ENCODE measurements around the gene GOLGA3. TPM values are rescaled to one million over a fixed set of nuclear protein-coding genes. Genes with fewer than 3 reads are reported as not detected.

The GOLGA3 gene
- total RNA-seq, 2 experiments from 2014 or later, result 36.7 to 38.5 TPM

DNA sequence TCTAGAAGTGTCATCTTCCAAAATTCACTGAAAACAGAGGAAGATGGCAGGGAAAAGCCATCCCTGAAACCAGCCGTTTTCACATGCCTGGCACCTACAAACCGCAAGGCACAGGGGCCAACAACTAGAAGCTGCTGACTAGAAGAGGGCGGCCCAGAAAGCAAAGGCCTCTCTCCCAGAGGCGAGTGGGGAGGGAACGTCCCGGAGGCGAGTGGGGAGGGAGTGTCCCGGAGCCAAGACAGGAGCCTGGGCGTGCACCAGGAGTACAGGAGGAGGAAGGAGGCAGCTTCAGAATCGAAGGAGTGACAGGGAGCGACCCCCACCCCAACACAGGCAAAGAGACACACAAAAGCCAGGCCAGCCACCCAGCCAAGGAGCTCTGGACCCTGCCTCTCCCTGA lies 88.0 kb downstream of the GOLGA3 start:
- H3K4me1 Mint-ChIP-seq, result peaks cover 6% of the 10 kb centered on the region
- ChIA-PET POLR2A (no interaction called here), CTCF (interaction anchor here (0.6 to 1.2 kb wide), 2 partner anchors 10 to 36 kb away, joined by 3 read pairs; no protein-coding TSS in a partner anchor)
- peaks cover 84% of the 10 kb centered on the region for H3K36me3 Mint-ChIP-seq (ENCODE audit: low read depth)
- H3K27me3 Mint-ChIP-seq, result no peaks in the 10 kb centered on the region
- no peak overlapping the region for H3K4me3 Mint-ChIP-seq
- intact Hi-C loops (cut with DNase I, micrococcal nuclease), result no loop called here
- H3K27ac Mint-ChIP-seq, result no peak overlapping the region
- no peak for DNase-seq
- no peaks in the 10 kb centered on the region for H3K9me3 Mint-ChIP-seq (ENCODE audit: low read depth)
- no peak for ATAC-seq

DNA sequence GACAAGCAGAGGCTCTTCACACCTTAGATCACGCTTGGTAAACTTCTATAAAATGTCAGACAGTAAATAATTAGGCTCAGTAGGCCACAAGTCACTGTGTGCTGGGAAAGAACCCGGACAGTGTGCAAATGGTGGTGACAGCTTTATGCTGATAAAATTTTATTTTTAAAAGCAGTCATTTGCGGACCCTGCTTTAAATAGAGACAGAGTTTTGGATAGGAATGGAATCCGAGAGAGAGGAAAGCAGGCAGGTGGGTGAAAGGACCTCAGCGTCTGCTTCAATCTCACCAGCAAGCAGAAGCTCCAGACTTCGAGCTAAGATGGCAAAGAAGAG lies 88.4 kb downstream of the GOLGA3 start:
- POLR2A ChIA-PET, result no interaction called here
- Mint-ChIP-seq H3K27ac (no peak overlapping the region), H3K4me3 (no peak overlapping the region), H3K36me3 (ENCODE audit: low read depth) (peaks cover 84% of the 10 kb centered on the region), H3K4me1 (peaks cover 6% of the 10 kb centered on the region), H3K27me3 (no peaks in the 10 kb centered on the region), H3K9me3 (ENCODE audit: low read depth) (no peaks in the 10 kb centered on the region)
- CTCF ChIA-PET, result interaction anchor here (0.6 to 1.2 kb wide), 2 partner anchors 10 to 36 kb away, joined by 3 read pairs; no protein-coding TSS in a partner anchor
- no peak for ATAC-seq
- intact Hi-C loops (cut with DNase I, micrococcal nuclease), result no loop called here
- no peak for DNase-seq

DNA sequence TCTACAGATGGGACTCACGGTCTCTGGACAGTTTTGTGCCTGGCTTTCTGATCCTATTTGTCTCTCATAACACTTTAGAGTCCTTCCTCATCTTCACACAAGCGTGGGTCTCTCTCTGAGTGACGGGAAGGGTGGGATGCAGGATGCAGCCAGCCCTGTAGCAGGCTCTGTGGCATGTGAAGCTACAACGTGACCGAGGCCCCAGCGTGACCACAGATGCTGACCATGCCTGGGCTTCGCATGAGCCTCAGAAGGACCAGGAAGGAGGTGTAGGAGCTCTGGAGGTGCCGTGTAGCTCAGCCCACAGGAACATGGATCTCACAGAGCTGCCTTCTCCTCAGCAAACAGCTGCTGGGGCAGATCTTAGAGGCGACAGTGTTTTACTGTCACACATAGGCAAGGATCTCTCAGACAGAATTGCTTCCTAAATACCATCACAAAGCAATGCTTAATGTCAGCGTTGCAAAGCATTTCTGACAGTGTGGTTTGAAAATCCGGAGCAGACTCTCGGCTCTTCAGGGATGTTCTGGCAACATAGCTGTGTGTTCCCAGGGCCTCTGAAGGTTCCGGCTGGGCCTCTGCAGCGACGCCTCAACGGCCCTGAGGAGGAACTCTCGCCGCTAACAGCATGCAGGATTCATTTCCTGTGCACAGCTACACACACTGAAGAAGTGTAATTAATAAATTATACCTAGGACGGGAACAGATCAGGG lies 88.9 kb downstream of the GOLGA3 start:
- DNase-seq, result no peak
- H3K4me1 Mint-ChIP-seq, result peaks cover 6% of the 10 kb centered on the region
- POLR2A ChIA-PET, result interaction anchor here (0.6 kb wide), 1 partner anchor 14 kb away, joined by 4 read pairs; no protein-coding TSS in a partner anchor

DNA sequence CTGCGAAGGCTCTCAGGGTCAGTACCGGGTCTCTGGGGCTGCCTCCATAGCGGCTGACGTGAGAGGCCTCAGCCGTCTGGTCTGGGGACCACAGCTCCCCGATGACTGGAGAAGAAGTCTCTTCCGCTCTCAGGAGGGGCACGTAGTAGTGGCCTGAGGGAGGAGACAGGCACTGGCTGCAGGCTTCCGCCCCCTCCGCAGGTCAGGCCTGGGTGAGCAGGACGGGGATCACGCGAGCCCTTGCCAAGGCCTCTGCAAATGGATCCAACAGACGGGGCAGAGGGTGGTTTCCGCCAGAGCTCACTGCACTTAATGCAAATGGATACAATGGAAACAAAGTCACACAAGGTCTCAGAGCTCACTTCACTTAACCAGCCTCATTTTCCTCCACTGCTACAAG lies 91.8 kb downstream of the GOLGA3 start:
- no peaks in the 10 kb centered on the region for H3K27me3 Mint-ChIP-seq
- no peaks in the 10 kb centered on the region for H3K9me3 Mint-ChIP-seq (ENCODE audit: low read depth)
- H3K27ac Mint-ChIP-seq, result no peak overlapping the region
- ChIA-PET POLR2A (no interaction called here), CTCF (interaction anchor here (1.0 kb wide), 1 partner anchor 14 kb away, joined by 4 read pairs; no protein-coding TSS in a partner anchor)
- DNase-seq (no peak), ATAC-seq (no peak)
- no peaks in the 10 kb centered on the region for H3K4me1 Mint-ChIP-seq
- H3K36me3 Mint-ChIP-seq (ENCODE audit: low read depth), result peaks cover 83% of the 10 kb centered on the region
- H3K4me3 Mint-ChIP-seq, result no peak overlapping the region
- intact Hi-C loops (cut with DNase I, micrococcal nuclease), result no loop called here

More for the DNA sequence above, 88.9 kb downstream of the GOLGA3 start:
- Mint-ChIP-seq H3K27me3 (no peaks in the 10 kb centered on the region), H3K9me3 (ENCODE audit: low read depth) (no peaks in the 10 kb centered on the region), H3K36me3 (ENCODE audit: low read depth) (peaks cover 81% of the 10 kb centered on the region), H3K27ac (no peak overlapping the region), H3K4me3 (no peak overlapping the region)
- no peak for ATAC-seq
- CTCF ChIA-PET, result interaction anchor here (0.6 kb wide), 1 partner anchor 35 kb away, joined by 3 read pairs; no protein-coding TSS in a partner anchor
- intact Hi-C loops (cut with DNase I, micrococcal nuclease), result no loop called here

DNA sequence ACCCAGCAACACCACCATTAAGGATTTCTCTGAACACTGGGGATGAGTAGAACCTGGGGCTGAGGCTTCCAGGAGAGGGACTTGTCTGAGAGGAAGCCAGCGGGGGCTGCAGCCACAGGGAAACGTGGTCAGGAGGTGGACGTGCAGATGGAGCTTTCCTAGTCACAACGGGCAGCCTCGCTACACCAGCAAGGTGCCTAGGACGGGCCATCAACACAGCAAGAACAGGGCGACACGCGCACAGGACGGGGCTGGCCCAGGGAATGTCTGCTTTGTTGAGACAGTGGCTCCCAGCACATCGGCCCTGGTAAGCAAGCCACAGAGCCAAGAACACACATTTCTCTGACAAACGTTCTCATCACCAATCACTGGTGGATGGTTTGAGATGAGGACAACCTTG lies 92.3 kb downstream of the GOLGA3 start:
- H3K27me3 Mint-ChIP-seq, result no peaks in the 10 kb centered on the region
- peaks cover 83% of the 10 kb centered on the region for H3K36me3 Mint-ChIP-seq (ENCODE audit: low read depth)
- no peak for ATAC-seq
- no peaks in the 10 kb centered on the region for H3K9me3 Mint-ChIP-seq (ENCODE audit: low read depth)
- POLR2A ChIA-PET, result no interaction called here
- no peak overlapping the region for H3K27ac Mint-ChIP-seq
- CTCF ChIA-PET, result interaction anchor here (1.0 kb wide), 1 partner anchor 14 kb away, joined by 4 read pairs; no protein-coding TSS in a partner anchor
- no peak for DNase-seq
- no peak overlapping the region for H3K4me3 Mint-ChIP-seq
- intact Hi-C loops (cut with DNase I, micrococcal nuclease), result no loop called here
- no peaks in the 10 kb centered on the region for H3K4me1 Mint-ChIP-seq

DNA sequence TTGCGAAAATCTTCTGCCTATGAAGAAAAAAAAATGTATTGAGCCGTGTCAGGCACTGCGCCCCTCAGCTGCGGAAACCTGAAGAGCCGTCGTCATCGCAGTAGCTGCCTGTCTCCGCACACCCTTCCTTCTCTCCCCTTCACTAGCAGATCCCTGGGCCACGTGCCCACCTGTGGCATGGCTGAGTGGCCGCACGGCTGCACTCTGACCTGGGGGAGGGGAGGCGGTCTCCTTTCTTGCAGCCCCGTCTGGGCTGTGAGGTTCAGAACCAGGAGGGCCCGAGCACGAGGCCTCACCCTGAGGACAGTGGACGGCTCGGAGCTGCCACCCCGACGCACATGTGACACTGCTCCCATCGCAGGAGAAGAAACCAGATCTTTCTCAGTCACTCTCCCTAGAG lies 93.2 kb downstream of the GOLGA3 start:
- Mint-ChIP-seq H3K27me3 (no peaks in the 10 kb centered on the region), H3K4me1 (no peaks in the 10 kb centered on the region), H3K27ac (no peak overlapping the region), H3K36me3 (ENCODE audit: low read depth) (peaks cover 82% of the 10 kb centered on the region), H3K9me3 (ENCODE audit: low read depth) (no peaks in the 10 kb centered on the region), H3K4me3 (no peak overlapping the region)
- ChIA-PET POLR2A (interaction anchor here (0.5 kb wide), 1 partner anchor 15 kb away, joined by 5 read pairs; no protein-coding TSS in a partner anchor), CTCF (no interaction called here)
- intact Hi-C loops (cut with DNase I, micrococcal nuclease), result no loop called here
- DNase-seq (no peak), ATAC-seq (no peak)

DNA sequence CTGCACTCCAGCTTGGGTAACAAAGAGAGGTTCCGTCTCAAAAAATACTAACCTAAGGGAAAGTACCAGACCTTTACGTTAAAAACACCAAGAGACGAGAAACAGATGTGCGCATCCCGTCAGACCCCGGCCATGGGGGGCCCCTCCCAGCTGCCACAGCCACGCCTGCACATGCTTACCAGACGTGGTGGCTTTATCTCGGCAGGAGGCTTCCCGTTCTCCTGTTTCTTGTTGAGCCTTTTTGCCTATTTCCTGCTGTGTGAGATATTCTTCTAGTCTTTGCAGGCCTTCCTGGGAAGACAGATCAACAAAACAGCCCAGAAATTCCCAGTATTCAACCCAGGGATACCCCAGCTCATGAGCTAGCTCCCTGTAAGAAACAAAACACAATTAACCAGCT lies 94.5 kb downstream of the GOLGA3 start:
- Mint-ChIP-seq H3K9me3 (ENCODE audit: low read depth) (no peaks in the 10 kb centered on the region), H3K27me3 (no peaks in the 10 kb centered on the region), H3K4me3 (no peak overlapping the region), H3K27ac (no peak overlapping the region), H3K4me1 (no peaks in the 10 kb centered on the region), H3K36me3 (ENCODE audit: low read depth) (peaks cover 80% of the 10 kb centered on the region)
- intact Hi-C loops (cut with DNase I, micrococcal nuclease), result no loop called here
- DNase-seq (no peak), ATAC-seq (no peak)
- CTCF ChIA-PET, result interaction anchor here (0.7 kb wide), 1 partner anchor 53 kb away, joined by 3 read pairs; no protein-coding TSS in a partner anchor
- POLR2A ChIA-PET, result no interaction called here

DNA sequence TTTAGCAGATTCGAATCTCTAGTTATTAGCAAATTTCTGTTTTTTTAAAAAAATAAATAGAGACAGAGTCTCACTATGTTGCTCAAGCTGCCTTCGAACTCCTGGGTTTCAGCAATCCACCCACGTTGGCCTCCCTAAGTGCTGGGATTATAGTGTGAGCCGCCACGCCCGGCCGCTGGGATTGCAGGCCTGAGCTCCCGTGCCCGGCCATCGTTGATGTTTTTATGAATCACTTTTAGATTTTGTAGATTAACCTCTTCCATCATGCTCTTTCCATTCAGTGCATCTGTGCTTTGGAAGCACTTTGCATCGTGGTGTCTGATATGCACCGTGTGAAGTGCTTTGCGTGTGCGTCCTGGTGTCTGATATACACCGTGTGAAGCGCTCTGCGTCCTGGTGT lies 97.1 kb downstream of the GOLGA3 start:
- intact Hi-C loops (cut with DNase I, micrococcal nuclease), result no loop called here
- no peaks in the 10 kb centered on the region for H3K27me3 Mint-ChIP-seq
- no peak overlapping the region for H3K27ac Mint-ChIP-seq
- H3K4me3 Mint-ChIP-seq, result no peak overlapping the region
- no peak for DNase-seq
- POLR2A ChIA-PET, result no interaction called here
- CTCF ChIA-PET, result no interaction called here
- no peaks in the 10 kb centered on the region for H3K9me3 Mint-ChIP-seq (ENCODE audit: low read depth)
- no peaks in the 10 kb centered on the region for H3K4me1 Mint-ChIP-seq
- peaks cover 85% of the 10 kb centered on the region for H3K36me3 Mint-ChIP-seq (ENCODE audit: low read depth)
- ATAC-seq, result no peak

DNA sequence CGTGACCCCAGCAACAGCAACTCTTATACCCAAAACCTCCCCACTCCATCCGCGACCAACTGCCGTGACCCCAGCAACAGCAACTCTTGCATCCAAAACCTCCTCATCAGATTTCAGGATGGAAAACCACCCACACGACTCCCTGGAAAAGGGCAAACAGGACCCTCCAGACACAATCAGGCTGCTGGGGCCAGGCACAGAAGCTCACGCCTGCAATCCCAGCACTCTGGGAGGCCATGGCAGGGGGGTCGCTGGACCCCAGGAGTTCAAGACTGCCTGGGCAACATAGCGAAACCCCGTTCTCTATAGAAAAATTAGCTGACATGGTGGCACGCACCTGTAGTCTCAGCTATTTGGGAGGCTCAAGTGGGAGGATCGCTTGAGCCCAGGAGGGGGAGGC lies 98.3 kb downstream of the GOLGA3 start:
- Mint-ChIP-seq H3K4me3 (no peak overlapping the region), H3K36me3 (ENCODE audit: low read depth) (peaks cover 86% of the 10 kb centered on the region), H3K27me3 (no peaks in the 10 kb centered on the region), H3K9me3 (ENCODE audit: low read depth) (no peaks in the 10 kb centered on the region), H3K27ac (no peak overlapping the region), H3K4me1 (no peaks in the 10 kb centered on the region)
- DNase-seq, result no peak
- intact Hi-C loops (cut with DNase I, micrococcal nuclease), result no loop called here
- ChIA-PET CTCF (interaction anchor here (0.9 kb wide), 1 partner anchor 11 kb away, joined by 3 read pairs; no protein-coding TSS in a partner anchor), POLR2A (no interaction called here)
- ATAC-seq, result no peak

DNA sequence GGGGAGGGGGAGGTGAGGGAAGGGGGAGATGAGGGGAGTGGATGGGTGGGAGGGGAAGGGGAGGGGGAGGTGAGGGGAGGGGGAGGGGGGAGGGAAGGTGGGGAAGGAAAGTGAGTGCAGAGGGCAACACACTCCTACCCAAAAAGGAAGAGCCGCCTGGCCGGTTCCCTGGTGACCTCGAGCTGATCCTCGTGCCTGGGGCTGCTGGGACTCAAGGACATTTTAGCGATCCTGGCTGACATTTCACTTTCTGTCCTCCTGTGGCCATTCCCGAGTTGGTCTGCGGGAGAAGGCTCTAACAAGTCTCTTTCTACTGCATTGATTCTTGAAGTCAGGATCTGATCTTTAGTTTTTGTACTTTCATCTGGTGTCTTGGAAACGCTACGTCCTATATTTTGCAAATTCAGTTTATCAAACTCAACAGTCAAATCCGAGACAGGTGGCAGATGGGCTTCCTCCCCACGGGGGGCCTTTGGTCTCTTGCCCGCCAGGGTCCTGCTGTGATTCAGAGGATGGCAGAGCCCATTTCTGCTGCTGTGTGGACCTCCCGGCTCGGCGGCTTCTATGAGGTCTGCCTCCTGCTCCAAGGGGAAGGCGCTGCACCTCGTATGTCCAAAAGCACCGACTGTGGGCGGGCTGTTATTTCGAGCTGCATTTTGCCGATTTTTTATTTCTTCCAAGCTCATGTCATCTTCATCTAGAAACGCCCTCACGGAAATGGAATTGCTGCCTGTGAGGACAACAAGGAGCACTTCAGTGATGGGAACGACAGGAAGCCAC lies 98.9 kb downstream of the GOLGA3 start:
- Mint-ChIP-seq H3K36me3 (ENCODE audit: low read depth) (peaks cover 86% of the 10 kb centered on the region), H3K27ac (no peak overlapping the region), H3K4me1 (no peaks in the 10 kb centered on the region), H3K4me3 (no peak overlapping the region), H3K27me3 (no peaks in the 10 kb centered on the region), H3K9me3 (ENCODE audit: low read depth) (no peaks in the 10 kb centered on the region)
- DNase-seq, result no peak
- no peak for ATAC-seq
- intact Hi-C loops (cut with DNase I, micrococcal nuclease), result no loop called here
- POLR2A ChIA-PET, result no interaction called here
- CTCF ChIA-PET, result interaction anchor here (0.9 kb wide), 1 partner anchor 11 kb away, joined by 3 read pairs; no protein-coding TSS in a partner anchor

DNA sequence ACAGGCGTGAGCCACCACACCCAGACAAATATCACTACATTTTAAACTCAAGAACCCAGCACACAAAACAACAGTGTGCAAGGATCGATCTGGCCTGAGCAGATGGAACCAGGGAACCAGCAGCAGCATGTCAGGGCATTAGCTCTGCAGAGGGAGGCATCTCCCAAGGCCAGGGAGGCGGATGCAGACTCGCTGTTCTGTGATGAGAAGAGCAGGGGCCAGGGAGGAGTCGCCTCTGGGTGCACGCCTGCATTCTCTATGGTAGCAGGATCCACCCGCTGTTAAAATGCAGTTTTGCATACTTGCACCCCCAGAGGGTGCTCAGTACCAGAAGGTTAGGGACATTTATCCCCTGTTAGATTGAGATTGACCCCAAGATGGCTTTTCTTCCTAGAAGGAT lies 100.2 kb downstream of the GOLGA3 start:
- no peak overlapping the region for H3K27ac Mint-ChIP-seq
- ChIA-PET CTCF (interaction anchor here (0.8 kb wide), 1 partner anchor 40 kb away, joined by 3 read pairs; no protein-coding TSS in a partner anchor), POLR2A (no interaction called here)
- H3K4me3 Mint-ChIP-seq, result no peak overlapping the region
- no peaks in the 10 kb centered on the region for H3K27me3 Mint-ChIP-seq
- intact Hi-C loops (cut with DNase I, micrococcal nuclease), result no loop called here
- ATAC-seq (no peak), DNase-seq (no peak)
- H3K9me3 Mint-ChIP-seq (ENCODE audit: low read depth), result no peaks in the 10 kb centered on the region
- peaks cover 3% of the 10 kb centered on the region for H3K4me1 Mint-ChIP-seq
- peaks cover 84% of the 10 kb centered on the region for H3K36me3 Mint-ChIP-seq (ENCODE audit: low read depth)

All from activated CD4-positive, alpha-beta T cell treated with anti-CD3 and anti-CD28 coated beads for 36 hours (primary cell).